GM06990 (cell line): ENCODE measurements around the gene SSBP3.

ENCODE experiments used
- DNase-seq: peaks from one replicate; pipeline ENCODE4 v3.0.0-alpha.2; 2011; ENCODE audit not compliant: insufficient read length; ENCODE audit errors: extremely low read depth
- H3K27me3 ChIP-seq: replicated peaks from 2 replicates; pipeline ENCODE4 v1.6.0; 2011; ENCODE audit warnings: low read length; ENCODE audit not compliant: control insufficient read depth, insufficient read depth
- H3K36me3 ChIP-seq: 2 replicates; pipeline ENCODE4 v1.5.1; 2011; ENCODE audit warnings: low read length; ENCODE audit not compliant: control insufficient read depth, insufficient read depth
- H3K4me3 ChIP-seq: replicated peaks from 2 replicates; pipeline ENCODE4 v1.5.1; 2011; ENCODE audit warnings: low read depth, mild to moderate bottlenecking, control low read depth, low read length
- CTCF ChIP-seq: IDR thresholded peaks from 2 replicates; pipeline ENCODE4 v1.5.1; 2011; ENCODE audit warnings: low read length, control low read depth, mild to moderate bottlenecking, inconsistent platforms; ENCODE audit not compliant: insufficient read depth, poor library complexity, severe bottlenecking

Gene SSBP3

GRCh38 chr1:54331091-54331772 is 75.0 kb downstream of the SSBP3 start:
- Histone ChIP-seq H3K36me3 (peaks cover 7% of the 10 kb centered on the region; the same call in 1 of the 2 replicates), H3K4me3 (no peak overlapping the region), H3K27me3 (no peaks in the 10 kb centered on the region)
- no peak for TF ChIP-seq CTCF
- DNase-seq, result no peak

GRCh38 chr1:54329312-54330003 is 76.7 kb downstream of the SSBP3 start:
- Histone ChIP-seq H3K27me3 (no peaks in the 10 kb centered on the region), H3K36me3 (peaks cover 7% of the 10 kb centered on the region; the same call in 1 of the 2 replicates), H3K4me3 (no peak overlapping the region)
- TF ChIP-seq CTCF, result no peak
- no peak for DNase-seq

GRCh38 chr1:54328066-54328636 is 78.0 kb downstream of the SSBP3 start:
- no peaks in the 10 kb centered on the region for H3K27me3 ChIP-seq
- no peak overlapping the region for H3K4me3 ChIP-seq
- no peak for DNase-seq

GRCh38 chr1:54327386-54328065 is 78.7 kb downstream of the SSBP3 start:
- TF ChIP-seq CTCF, result no peak

More at GRCh38 chr1:54328066-54328636, 78.0 kb downstream of the SSBP3 start:
- H3K36me3 ChIP-seq, result peaks cover 7% of the 10 kb centered on the region; the same call in 1 of the 2 replicates
- TF ChIP-seq CTCF, result no peak

GRCh38 chr1:54326543-54327385 is 79.4 kb downstream of the SSBP3 start:
- DNase-seq, result no peak
- TF ChIP-seq CTCF, result no peak
- no peak overlapping the region for H3K4me3 ChIP-seq
- H3K36me3 ChIP-seq, result peaks cover 7% of the 10 kb centered on the region; the same call in 1 of the 2 replicates
- H3K27me3 ChIP-seq, result no peaks in the 10 kb centered on the region

More at GRCh38 chr1:54327386-54328065, 78.7 kb downstream of the SSBP3 start:
- DNase-seq, result no peak
- Histone ChIP-seq H3K27me3 (no peaks in the 10 kb centered on the region), H3K36me3 (peaks cover 7% of the 10 kb centered on the region; the same call in 1 of the 2 replicates), H3K4me3 (no peak overlapping the region)
